Stomach (tissue), 4 donors: ENCODE measurements around the gene PPP2R5C.

Source experiments
- POLR2A ChIP-seq, 4 donors: fragments of 450-650 bp; IDR thresholded peaks; one replicate each; pipeline ENCODE4 v1.6.1; 2016; ENCODE audit warnings: antibody characterized with exemption in 4 of 4, control low read depth in 2 of 4, mild to moderate bottlenecking in 1 of 4, moderate library complexity in 1 of 4
- POLR2AphosphoS5 ChIP-seq, 3 donors: sonication (generic); formaldehyde crosslinking; IDR thresholded peaks; one replicate each; pipeline ENCODE4 v1.6.1; 2016; ENCODE audit warnings: antibody characterized with exemption in 3 of 3
- TF ChIP-seq, protein P1 (sequence below), 7 experiments: fragments of 450-650 bp in 4 of 7; fragments of 200-600 bp in 3 of 7; sonication (generic) in 3 of 7; IDR thresholded peaks; one replicate each; pipeline ENCODE4 v1.5.1; 2016 to 2019; ENCODE audit warnings: antibody characterized with exemption in 7 of 7, control low read depth in 2 of 7, mild to moderate bottlenecking in 1 of 7

DNA sequence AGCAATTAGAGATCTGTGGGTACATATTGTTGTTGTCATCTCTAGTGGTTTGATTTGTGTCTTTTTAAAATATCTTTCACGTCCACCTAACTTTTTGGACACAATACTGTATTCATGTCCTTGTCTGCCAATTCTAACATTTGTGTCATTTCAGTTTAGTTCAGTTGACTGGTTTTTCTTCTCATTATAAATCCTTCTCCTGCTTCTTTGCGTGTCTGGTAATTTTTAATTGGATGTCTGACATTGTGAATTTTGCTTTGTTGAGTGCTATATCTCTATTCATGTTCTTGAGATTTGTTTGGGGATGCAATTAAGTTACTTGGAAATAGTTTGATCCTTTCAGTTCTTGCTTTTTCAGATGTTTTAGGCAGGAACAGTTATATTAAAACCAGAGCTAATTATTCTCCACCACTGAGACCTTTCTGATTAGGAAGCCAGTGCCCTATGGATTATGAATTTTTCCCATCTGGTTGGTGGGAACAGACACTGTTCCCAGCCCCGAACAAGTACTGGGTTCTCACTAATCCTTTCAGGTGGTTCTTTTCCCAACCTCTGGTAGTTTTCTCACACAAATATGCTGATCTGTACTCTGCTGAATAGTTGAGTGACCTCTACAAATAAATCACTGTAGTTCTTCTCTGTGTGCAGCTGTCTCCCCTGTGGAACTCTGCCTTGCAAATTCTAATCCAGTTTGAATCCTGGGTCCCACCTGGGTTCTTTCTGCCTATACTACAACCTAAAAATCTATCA lies 111.7 kb downstream of the PPP2R5C start:
- TF ChIP-seq, protein P1, sequence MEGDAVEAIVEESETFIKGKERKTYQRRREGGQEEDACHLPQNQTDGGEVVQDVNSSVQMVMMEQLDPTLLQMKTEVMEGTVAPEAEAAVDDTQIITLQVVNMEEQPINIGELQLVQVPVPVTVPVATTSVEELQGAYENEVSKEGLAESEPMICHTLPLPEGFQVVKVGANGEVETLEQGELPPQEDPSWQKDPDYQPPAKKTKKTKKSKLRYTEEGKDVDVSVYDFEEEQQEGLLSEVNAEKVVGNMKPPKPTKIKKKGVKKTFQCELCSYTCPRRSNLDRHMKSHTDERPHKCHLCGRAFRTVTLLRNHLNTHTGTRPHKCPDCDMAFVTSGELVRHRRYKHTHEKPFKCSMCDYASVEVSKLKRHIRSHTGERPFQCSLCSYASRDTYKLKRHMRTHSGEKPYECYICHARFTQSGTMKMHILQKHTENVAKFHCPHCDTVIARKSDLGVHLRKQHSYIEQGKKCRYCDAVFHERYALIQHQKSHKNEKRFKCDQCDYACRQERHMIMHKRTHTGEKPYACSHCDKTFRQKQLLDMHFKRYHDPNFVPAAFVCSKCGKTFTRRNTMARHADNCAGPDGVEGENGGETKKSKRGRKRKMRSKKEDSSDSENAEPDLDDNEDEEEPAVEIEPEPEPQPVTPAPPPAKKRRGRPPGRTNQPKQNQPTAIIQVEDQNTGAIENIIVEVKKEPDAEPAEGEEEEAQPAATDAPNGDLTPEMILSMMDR (IDR thresholded peaks at IDR 0.05) = no peak
- TF ChIP-seq POLR2AphosphoS5 (IDR thresholded peaks at IDR 0.05) (no peak), POLR2A (IDR thresholded peaks at IDR 0.05) (no peak)
